22Rv1 (cell line): ENCODE measurements around the gene GAGE10.

Experiments used
- CTCF ChIP-seq: fragments of 450-650 bp; IDR thresholded peaks from 2 replicates; pipeline ENCODE4 v1.5.1; 2017; ENCODE audit warnings: mild to moderate bottlenecking
- ZFX ChIP-seq: fragments of 450-650 bp; IDR thresholded peaks from 2 replicates; pipeline ENCODE4 v1.6.1; 2017; ENCODE audit warnings: antibody characterized with exemption, borderline replicate concordance

GRCh38 chrX:49258749-49259124, 44.7 kb upstream of the GAGE10 start:
- TF ChIP-seq ZFX (no peak), CTCF (no peak)
